ENCODE results near the gene LLPH.

GRCh38 chr12:66083766-66084165, 46.8 kb downstream of the LLPH start:
- no peak for TF ChIP-seq CTCF (IDR thresholded peaks at IDR 0.05)
- no peak for TF ChIP-seq POLR2A (IDR thresholded peaks at IDR 0.05)
